Endodermal cell (in vitro differentiated cells): Measurements from ENCODE around the gene BNC1. TPM values are rescaled to one million over a fixed set of nuclear protein-coding genes. Genes with fewer than 3 reads are reported as not detected.

Experiments
- DNase-seq: peaks from one replicate; pipeline ENCODE4 v3.0.0-alpha.2; 2017
- H3K27ac ChIP-seq: 2 replicates; pipeline ENCODE4 v1.5.1; 2013; ENCODE audit warnings: mild to moderate bottlenecking, low read depth, low read length, moderate library complexity
- H3K27me3 ChIP-seq: 2 replicates; pipeline ENCODE4 v1.6.1; 2013; ENCODE audit warnings: mild to moderate bottlenecking, low read length, moderate library complexity; ENCODE audit not compliant: insufficient read depth, control insufficient read depth, poor library complexity, severe bottlenecking
- H3K36me3 ChIP-seq: 2 replicates; pipeline ENCODE4 v1.7.0; 2013; ENCODE audit warnings: mild to moderate bottlenecking, low read length, moderate library complexity; ENCODE audit not compliant: control insufficient read depth, insufficient read depth
- H3K4me1 ChIP-seq: one replicate; pipeline ENCODE4 v1.7.0; 2013; ENCODE audit warnings: low read length; ENCODE audit not compliant: control insufficient read depth, insufficient read depth
- H3K4me3 ChIP-seq: 2 replicates; pipeline ENCODE4 v1.5.1; 2013; ENCODE audit warnings: mild to moderate bottlenecking, low read length, moderate library complexity
- H3K9ac ChIP-seq: 2 replicates; pipeline ENCODE4 v1.6.1; 2013; ENCODE audit warnings: mild to moderate bottlenecking, low read length, moderate library complexity; ENCODE audit not compliant: poor library complexity, severe bottlenecking; ENCODE audit errors: extremely low read depth
- H3K9me3 ChIP-seq: 2 replicates; pipeline ENCODE4 v1.6.1; 2013; ENCODE audit warnings: mild to moderate bottlenecking, low read length, moderate library complexity; ENCODE audit not compliant: control insufficient read depth
- H3K27ac Mint-ChIP-seq: 2 replicates; pipeline ENCODE4 v1.8.0; 2020; ENCODE audit warnings: mixed read lengths
- H3K27me3 Mint-ChIP-seq: 2 replicates; pipeline ENCODE4 v1.8.0; 2021; ENCODE audit warnings: mild to moderate bottlenecking, mixed read lengths; ENCODE audit not compliant: insufficient read depth
- H3K36me3 Mint-ChIP-seq: 2 replicates; pipeline ENCODE4 v1.8.0; 2020; ENCODE audit warnings: low read depth, mixed read lengths
- H3K4me1 Mint-ChIP-seq: 2 replicates; pipeline ENCODE4 v1.8.0; 2020; ENCODE audit warnings: mixed read lengths
- H3K4me3 Mint-ChIP-seq: 2 replicates; pipeline ENCODE4 v1.8.0; 2020; ENCODE audit warnings: mild to moderate bottlenecking, moderate library complexity, mixed read lengths
- H3K9me3 Mint-ChIP-seq: 2 replicates; pipeline ENCODE4 v1.8.0; 2020; ENCODE audit warnings: mild to moderate bottlenecking, mixed read lengths
- CTCF ChIP-seq: fragments of 200-600 bp; sonication (generic); conservative IDR thresholded peaks from 2 replicates; pipeline ENCODE4 v1.5.0; 2021; ENCODE audit warnings: antibody characterized with exemption, mild to moderate bottlenecking
- WGBS, 2 experiments: methylation state at CpG; one replicate each; pipeline versions ENCODE4 v1.1.5 to v1.1.7; 2013; ENCODE audit warnings: missing lambda C conversion rate in 2 of 2, mixed read lengths in 1 of 2; ENCODE audit not compliant: insufficient coverage in 1 of 2, insufficient read length in 1 of 2; 5-methylcytosine and 5-hydroxymethylcytosine counted together
- total RNA-seq, 2 donors: library from RNA; stranded (reverse); fragmentation: NEBNext Ultra II Directional in 1 of 2; extraction: Animal tissue kit (Norgen Biotek cat#: 25700) in 1 of 2; gene quantifications; 2 replicates in 1 of 2; 3 replicates in 1 of 2; pipeline ENCODE4 v1.2.1, GENCODE V29; 2021

BNC1 gene
- total RNA-seq, 2 donors from 2014 or later: not detected

GRCh38 chr15:83278191-83278590 is 6.3 kb downstream of the BNC1 start:
- Histone ChIP-seq H3K36me3 (no peaks in the 10 kb centered on the region), H3K4me3 (no peak overlapping the region), H3K9ac (no peak overlapping the region), H3K27me3 (peaks cover 41% of the 10 kb centered on the region), H3K9me3 (no peaks in the 10 kb centered on the region), H3K4me1 (no peaks in the 10 kb centered on the region), H3K27ac (no peak overlapping the region)
- H3K9me3 Mint-ChIP-seq: no peaks in the 10 kb centered on the region
- H3K4me1 Mint-ChIP-seq: no peaks in the 10 kb centered on the region
- peaks cover 45% of the 10 kb centered on the region for H3K27me3 Mint-ChIP-seq
- no peak for DNase-seq
- peak; percentile 27 for TF ChIP-seq CTCF
- no peak overlapping the region for H3K27ac Mint-ChIP-seq
- H3K36me3 Mint-ChIP-seq: no peaks in the 10 kb centered on the region
- H3K4me3 Mint-ChIP-seq: no peak overlapping the region

GRCh38 chr15:83276661-83277060 is 7.8 kb downstream of the BNC1 start:
- no peak for TF ChIP-seq CTCF
- H3K27ac ChIP-seq: no peak overlapping the region
- H3K4me1 ChIP-seq: no peaks in the 10 kb centered on the region
- H3K36me3 Mint-ChIP-seq: no peaks in the 10 kb centered on the region
- H3K27me3 Mint-ChIP-seq: peaks cover 30% of the 10 kb centered on the region
- peaks cover 26% of the 10 kb centered on the region for H3K27me3 ChIP-seq
- no peak overlapping the region for H3K27ac Mint-ChIP-seq
- H3K9me3 ChIP-seq: no peaks in the 10 kb centered on the region
- no peaks in the 10 kb centered on the region for H3K9me3 Mint-ChIP-seq
- no peak overlapping the region for H3K4me3 ChIP-seq
- no peaks in the 10 kb centered on the region for H3K4me1 Mint-ChIP-seq
- H3K4me3 Mint-ChIP-seq: no peak overlapping the region
- H3K9ac ChIP-seq: no peak overlapping the region
- WGBS, 2 experiments: 91 to 92% methylated on average over 4 to 5 of the region's 5 CpGs
- no peaks in the 10 kb centered on the region for H3K36me3 ChIP-seq
- no peak for DNase-seq

GRCh38 chr15:83275412-83275811 is 9.1 kb downstream of the BNC1 start:
- Histone ChIP-seq H3K27ac (no peak overlapping the region), H3K4me1 (no peaks in the 10 kb centered on the region), H3K4me3 (no peak overlapping the region), H3K9me3 (no peaks in the 10 kb centered on the region), H3K27me3 (peaks cover 13% of the 10 kb centered on the region), H3K36me3 (no peaks in the 10 kb centered on the region), H3K9ac (no peak overlapping the region)
- WGBS, 2 experiments: 100% methylated on average over 3 of the region's 3 CpGs; no CpG with 5 or more reads in 1 of the 2 experiments
- Mint-ChIP-seq H3K27me3 (peaks cover 21% of the 10 kb centered on the region), H3K4me3 (no peak overlapping the region), H3K27ac (no peak overlapping the region), H3K4me1 (no peaks in the 10 kb centered on the region), H3K36me3 (no peaks in the 10 kb centered on the region), H3K9me3 (no peaks in the 10 kb centered on the region)
- DNase-seq: no peak
- TF ChIP-seq CTCF: no peak
